GM23338 (cell line): ENCODE measurements around the gene PPL. TPM values are rescaled to one million over a fixed set of nuclear protein-coding genes. Genes with fewer than 3 reads are reported as not detected.

Experiments
- ATAC-seq: fragments of 200-7000 bp; cut with Tn5 transposase; 3 replicates; pipeline ENCODE4 v1.9.1; 2020
- DNase-seq: peaks from one replicate; pipeline ENCODE4 v3.0.0-alpha.2; 2015; ENCODE audit warnings: low spot score
- H2AFZ ChIP-seq: fragments of 200-600 bp; sonication (generic); 2 replicates; pipeline ENCODE4 v1.8.0; 2016; ENCODE audit warnings: antibody characterized with exemption, mild to moderate bottlenecking, moderate library complexity
- H3F3A ChIP-seq: fragments of 200-600 bp; sonication (generic); replicated peaks from 2 replicates; pipeline ENCODE4 v1.8.0; 2017; ENCODE audit warnings: antibody characterized with exemption, mixed run types, low read depth
- H3K27ac ChIP-seq: fragments of 200-600 bp; sonication (generic); 2 replicates; pipeline ENCODE4 v1.6.1; 2016; ENCODE audit warnings: low read depth
- H3K27me3 ChIP-seq: fragments of 200-600 bp; sonication (generic); 2 replicates; pipeline ENCODE4 v1.8.0; 2016; ENCODE audit warnings: mild to moderate bottlenecking, mixed run types, moderate library complexity; ENCODE audit not compliant: insufficient read depth
- H3K36me3 ChIP-seq: fragments of 200-600 bp; sonication (generic); 2 replicates; pipeline ENCODE4 v1.8.0; 2016; ENCODE audit warnings: mild to moderate bottlenecking; ENCODE audit not compliant: insufficient read depth
- H3K4me1 ChIP-seq: fragments of 200-600 bp; sonication (generic); 2 replicates; pipeline ENCODE4 v1.8.0; 2016; ENCODE audit warnings: mild to moderate bottlenecking, moderate library complexity; ENCODE audit not compliant: insufficient read depth
- H3K4me2 ChIP-seq: fragments of 200-600 bp; sonication (generic); 2 replicates; pipeline ENCODE4 v1.7.1; 2017; ENCODE audit warnings: mixed run types
- H3K4me3 ChIP-seq: fragments of 200-600 bp; sonication (generic); 2 replicates; pipeline ENCODE4 v1.6.1; 2016; ENCODE audit warnings: mixed run types
- H3K79me2 ChIP-seq: fragments of 200-600 bp; sonication (generic); replicated peaks from 2 replicates; pipeline ENCODE4 v1.8.0; 2017; ENCODE audit warnings: mild to moderate bottlenecking; ENCODE audit not compliant: insufficient read depth
- H3K9me2 ChIP-seq: fragments of 200-600 bp; sonication (generic); 2 replicates; pipeline ENCODE4 v1.8.0; 2017; ENCODE audit not compliant: insufficient read depth
- H4K20me1 ChIP-seq: fragments of 200-600 bp; sonication (generic); replicated peaks from 2 replicates; pipeline ENCODE4 v1.8.0; 2017; ENCODE audit warnings: mild to moderate bottlenecking; ENCODE audit not compliant: insufficient read depth
- H3K27ac Mint-ChIP-seq: 2 replicates; pipeline ENCODE4 v1.8.0; 2020; ENCODE audit warnings: inconsistent platforms, mild to moderate bottlenecking, moderate library complexity, mixed read lengths
- H3K27me3 Mint-ChIP-seq: 3 replicates; pipeline ENCODE4 v1.8.0; 2022; ENCODE audit warnings: low read depth, mild to moderate bottlenecking, moderate library complexity, mixed read lengths, inconsistent platforms; ENCODE audit not compliant: insufficient read depth, poor library complexity
- H3K36me3 Mint-ChIP-seq: 3 replicates; pipeline ENCODE4 v1.8.0; 2021; ENCODE audit warnings: low read depth, mild to moderate bottlenecking, inconsistent platforms, moderate library complexity, mixed read lengths
- H3K4me1 Mint-ChIP-seq: 3 replicates; pipeline ENCODE4 v1.8.0; 2020; ENCODE audit warnings: mild to moderate bottlenecking, inconsistent platforms, mixed read lengths
- H3K4me3 Mint-ChIP-seq: 3 replicates; pipeline ENCODE4 v1.8.0; 2021; ENCODE audit warnings: moderate library complexity, mild to moderate bottlenecking, inconsistent platforms, mixed read lengths
- H3K9me3 Mint-ChIP-seq: 3 replicates; pipeline ENCODE4 v1.8.0; 2020; ENCODE audit warnings: moderate library complexity, mild to moderate bottlenecking, inconsistent platforms, mixed read lengths
- CREB1 ChIP-seq: fragments of 250-450 bp; sonication (Bioruptor Pico); IDR thresholded peaks from 2 replicates; pipeline ENCODE4 v1.5.0; 2020; ENCODE audit warnings: low read depth, mild to moderate bottlenecking, moderate library complexity
- CTCF ChIP-seq, 2 experiments: fragments of 200-600 bp in 1 of 2; sonication (generic) in 1 of 2; conservative IDR thresholded peaks; 2 replicates each; pipeline versions ENCODE4 v1.5.1 to v1.6.1; 2016 to 2017; ENCODE audit warnings: antibody characterized with exemption in 2 of 2, low read depth in 2 of 2, mild to moderate bottlenecking in 2 of 2, moderate library complexity in 1 of 2
- ETS1 ChIP-seq: IDR thresholded peaks from 2 replicates; pipeline ENCODE4 v1.6.1; 2016; ENCODE audit warnings: antibody characterized with exemption
- EZH2 ChIP-seq: fragments of 200-600 bp; sonication (generic); IDR thresholded peaks from one replicate; pipeline ENCODE4 v1.8.0; 2017; ENCODE audit warnings: antibody characterized with exemption, mild to moderate bottlenecking, low read depth; ENCODE audit not compliant: unreplicated experiment
- EZH2phosphoT487 ChIP-seq: fragments of 200-600 bp; sonication (generic); IDR thresholded peaks from one replicate; pipeline ENCODE4 v1.8.1; 2018; ENCODE audit warnings: antibody characterized with exemption; ENCODE audit not compliant: unreplicated experiment
- JUNB ChIP-seq: IDR thresholded peaks from one replicate; pipeline ENCODE4 v1.6.1; 2016; ENCODE audit warnings: antibody characterized with exemption; ENCODE audit not compliant: unreplicated experiment
- POLR2AphosphoS5 ChIP-seq: IDR thresholded peaks from 2 replicates; pipeline ENCODE4 v1.6.1; 2016; ENCODE audit warnings: antibody characterized with exemption, low read depth
- REST ChIP-seq: IDR thresholded peaks from one replicate; pipeline ENCODE4 v1.6.1; 2018; ENCODE audit warnings: antibody characterized with exemption; ENCODE audit not compliant: unreplicated experiment
- STAT1 ChIP-seq: IDR thresholded peaks from one replicate; pipeline ENCODE4 v1.6.1; 2016; ENCODE audit warnings: antibody characterized with exemption; ENCODE audit not compliant: unreplicated experiment
- ZNF114 ChIP-seq: fragments of 250-450 bp; sonication (Bioruptor Pico); IDR thresholded peaks from 2 replicates; pipeline ENCODE4 v1.5.0; 2020; ENCODE audit warnings: mild to moderate bottlenecking, moderate library complexity
- ZNF331 ChIP-seq: fragments of 250-450 bp; sonication (Bioruptor Pico); IDR thresholded peaks from 2 replicates; pipeline ENCODE4 v1.5.0; 2020; ENCODE audit warnings: low read depth, mild to moderate bottlenecking, moderate library complexity
- polyA plus RNA-seq: library from polyadenylated mRNA; unstranded; fragments of >200 nt; fragmentation: Nextera tagmentation; extraction: Ambion mirVana; gene quantifications from 2 replicates; pipeline ENCODE4 v1.2.1, GENCODE V29; 2016
- total RNA-seq: library from RNA; depleted of rRNA; stranded (reverse); fragments of >200 nt; shearing (Covaris generic); gene quantifications from 2 replicates; pipeline ENCODE4 v1.2.3, GENCODE V29; 2014

PPL gene
- total and polyA plus RNA-seq, 2 experiments from 2014 or later: 10.6 to 31.7 TPM

GRCh38 chr16:4935241-4935855 is 1.6 kb downstream of the PPL start (continued):
- TF ChIP-seq REST (no peak), EZH2phosphoT487 (no peak), CTCF (conservative IDR thresholded peaks at IDR 0.05; ENCODE audit: low read depth in 2 of 2) (no peak), ETS1 (no peak), CREB1 (CRISPR knock-in tag) (no peak), POLR2AphosphoS5 (no peak), ZNF114 (CRISPR knock-in tag) (no peak), STAT1 (no peak), EZH2 (no peak), ZNF331 (CRISPR knock-in tag) (no peak)

- Histone ChIP-seq H3K9me2 (no peaks in the 10 kb centered on the region), H4K20me1 (no peaks in the 10 kb centered on the region; the same call in 1 of the 2 replicates), H3K36me3 (no peaks in the 10 kb centered on the region; the same call in 1 of the 2 replicates), H3K27ac (no peak overlapping the region), H3K4me2 (no peak overlapping the region), H3K4me3 (no peak overlapping the region), H3K79me2 (0 out of 2 replicates have a peak, but pooled peaks cover 3% of the 10 kb centered on the region), H3F3A (peaks cover 8% of the 10 kb centered on the region; the same call in 1 of the 2 replicates), H3K27me3 (no peaks in the 10 kb centered on the region), H2AFZ (no peak overlapping the region), H3K4me1 (peaks cover 7% of the 10 kb centered on the region; the same call in 1 of the 2 replicates)
- H3K36me3 Mint-ChIP-seq: no peaks in the 10 kb centered on the region; the same call in 1 of the 3 replicates
- no peak overlapping the region for H3K27ac Mint-ChIP-seq
- H3K4me3 Mint-ChIP-seq: peak overlapping the region; percentile 32; the same call in 1 of the 3 replicates
- no peak for DNase-seq
- peaks cover 6% of the 10 kb centered on the region for H3K4me1 Mint-ChIP-seq
- H3K9me3 Mint-ChIP-seq: no peaks in the 10 kb centered on the region; the same call in 2 of the 3 replicates
- peaks cover 13% of the 10 kb centered on the region for H3K27me3 Mint-ChIP-seq
- no peak for ATAC-seq
- TF ChIP-seq REST (no peak), POLR2AphosphoS5 (no peak), EZH2 (no peak), CTCF (conservative IDR thresholded peaks at IDR 0.05; ENCODE audit: low read depth in 2 of 2) (no peak), ZNF331 (CRISPR knock-in tag) (no peak), CREB1 (CRISPR knock-in tag) (no peak), JUNB (no peak)
Observed at GRCh38 chr16:4934591-4934990, 2.4 kb downstream of the PPL start.
